Measurements from ENCODE around the gene SLC35F4.

The SLC35F4 gene

DNA sequence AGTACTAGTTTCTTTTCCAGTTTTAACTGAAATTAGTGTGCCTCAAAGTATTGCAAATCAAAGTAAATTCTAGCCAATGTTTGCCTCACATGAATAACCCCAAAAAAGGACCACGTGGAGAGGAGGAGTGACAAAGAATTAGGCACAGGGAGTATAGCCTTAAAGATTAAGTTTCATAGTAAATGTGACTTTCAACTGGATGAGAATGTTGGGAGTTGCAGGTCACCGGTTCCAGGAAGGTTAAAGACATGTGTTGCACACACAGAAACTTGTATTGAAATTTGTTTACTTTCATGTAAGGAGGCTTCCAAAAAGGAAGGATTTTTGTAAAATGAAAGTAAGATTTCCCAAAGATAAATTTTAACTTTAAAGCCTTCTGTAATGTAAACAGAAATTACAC is 283.1 kb downstream of the SLC35F4 start:
- DNase-seq (ENCODE audit: low read depth), result no peak
- no peak overlapping the region for H3K4me3 ChIP-seq (ENCODE audit: control insufficient read depth, low read depth, low read length)
- TF ChIP-seq, protein P1, sequence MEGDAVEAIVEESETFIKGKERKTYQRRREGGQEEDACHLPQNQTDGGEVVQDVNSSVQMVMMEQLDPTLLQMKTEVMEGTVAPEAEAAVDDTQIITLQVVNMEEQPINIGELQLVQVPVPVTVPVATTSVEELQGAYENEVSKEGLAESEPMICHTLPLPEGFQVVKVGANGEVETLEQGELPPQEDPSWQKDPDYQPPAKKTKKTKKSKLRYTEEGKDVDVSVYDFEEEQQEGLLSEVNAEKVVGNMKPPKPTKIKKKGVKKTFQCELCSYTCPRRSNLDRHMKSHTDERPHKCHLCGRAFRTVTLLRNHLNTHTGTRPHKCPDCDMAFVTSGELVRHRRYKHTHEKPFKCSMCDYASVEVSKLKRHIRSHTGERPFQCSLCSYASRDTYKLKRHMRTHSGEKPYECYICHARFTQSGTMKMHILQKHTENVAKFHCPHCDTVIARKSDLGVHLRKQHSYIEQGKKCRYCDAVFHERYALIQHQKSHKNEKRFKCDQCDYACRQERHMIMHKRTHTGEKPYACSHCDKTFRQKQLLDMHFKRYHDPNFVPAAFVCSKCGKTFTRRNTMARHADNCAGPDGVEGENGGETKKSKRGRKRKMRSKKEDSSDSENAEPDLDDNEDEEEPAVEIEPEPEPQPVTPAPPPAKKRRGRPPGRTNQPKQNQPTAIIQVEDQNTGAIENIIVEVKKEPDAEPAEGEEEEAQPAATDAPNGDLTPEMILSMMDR (IDR thresholded peaks at IDR 0.05; ENCODE audit: control insufficient read depth, insufficient read depth, low read depth, low read length, missing control alignments), result no peak

DNA sequence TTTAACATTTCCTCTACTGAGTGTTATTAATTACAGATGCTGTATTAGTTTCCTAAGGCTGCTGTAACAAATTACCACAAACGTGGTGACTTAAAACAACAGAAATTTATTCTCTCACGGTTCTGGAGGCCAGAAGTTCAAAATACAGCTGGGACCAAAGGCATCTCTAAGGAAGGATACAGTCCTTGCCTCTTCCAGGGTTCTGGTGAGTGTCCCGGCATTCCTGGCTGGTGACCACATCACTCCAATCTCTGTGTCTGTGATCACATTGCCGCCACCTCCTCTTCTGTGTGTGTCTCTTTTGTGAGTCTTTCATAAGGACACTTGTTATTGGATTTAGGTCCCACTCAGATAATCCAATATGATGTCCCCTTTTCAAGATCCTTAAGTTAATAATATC is 287.1 kb downstream of the SLC35F4 start:
- TF ChIP-seq, protein P1 (IDR thresholded peaks at IDR 0.05; ENCODE audit: control insufficient read depth, insufficient read depth, low read depth, low read length, missing control alignments), result no peak
- H3K4me3 ChIP-seq (ENCODE audit: control insufficient read depth, low read depth, low read length), result no peak overlapping the region
- no peak for DNase-seq (ENCODE audit: low read depth)

DNA sequence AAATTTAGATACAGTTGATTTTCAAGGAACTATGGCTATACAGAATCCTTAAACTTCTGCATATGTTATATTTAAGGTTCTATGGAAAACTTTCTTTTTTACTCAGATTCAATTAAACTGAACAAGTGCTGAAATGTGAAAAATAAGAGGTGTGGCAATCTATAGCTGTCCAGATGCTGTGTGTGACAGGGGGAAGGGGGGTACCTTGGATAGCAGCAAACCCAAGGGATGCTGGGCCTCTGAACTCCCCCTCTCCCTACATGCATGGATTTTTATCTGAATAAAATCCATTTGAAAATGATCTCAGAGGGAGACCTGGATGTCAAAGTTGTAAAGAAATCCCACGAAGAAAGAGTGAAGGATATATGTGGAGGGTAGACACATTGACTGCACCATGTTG is 289.4 kb downstream of the SLC35F4 start:
- TF ChIP-seq, protein P1 (IDR thresholded peaks at IDR 0.05; ENCODE audit: control insufficient read depth, insufficient read depth, low read depth, low read length, missing control alignments), result no peak
- no peak for DNase-seq (ENCODE audit: low read depth)
- no peak overlapping the region for H3K4me3 ChIP-seq (ENCODE audit: control insufficient read depth, low read depth, low read length)

DNA sequence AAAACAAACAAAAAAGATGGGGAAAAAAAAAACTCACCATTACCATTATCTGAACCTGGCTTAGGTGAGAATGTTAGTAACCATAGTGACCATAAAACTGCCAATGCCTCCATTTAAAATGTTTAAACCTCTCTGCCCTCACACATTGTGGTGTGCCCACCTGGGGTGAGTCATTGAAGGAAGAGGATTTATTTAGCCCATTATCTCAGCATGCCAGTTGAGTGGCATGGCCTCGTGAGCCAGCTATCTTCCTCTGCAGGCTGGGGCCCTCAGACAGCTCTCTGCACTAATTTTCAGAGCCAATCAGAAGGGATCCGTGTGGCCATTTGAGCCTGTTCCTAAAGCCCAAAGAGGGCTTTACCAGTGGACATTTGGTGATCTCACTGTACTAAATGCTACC is 290.4 kb downstream of the SLC35F4 start:
- no peak for DNase-seq (ENCODE audit: low read depth)
- TF ChIP-seq, protein P1 (IDR thresholded peaks at IDR 0.05; ENCODE audit: control insufficient read depth, insufficient read depth, low read depth, low read length, missing control alignments), result no peak

DNA sequence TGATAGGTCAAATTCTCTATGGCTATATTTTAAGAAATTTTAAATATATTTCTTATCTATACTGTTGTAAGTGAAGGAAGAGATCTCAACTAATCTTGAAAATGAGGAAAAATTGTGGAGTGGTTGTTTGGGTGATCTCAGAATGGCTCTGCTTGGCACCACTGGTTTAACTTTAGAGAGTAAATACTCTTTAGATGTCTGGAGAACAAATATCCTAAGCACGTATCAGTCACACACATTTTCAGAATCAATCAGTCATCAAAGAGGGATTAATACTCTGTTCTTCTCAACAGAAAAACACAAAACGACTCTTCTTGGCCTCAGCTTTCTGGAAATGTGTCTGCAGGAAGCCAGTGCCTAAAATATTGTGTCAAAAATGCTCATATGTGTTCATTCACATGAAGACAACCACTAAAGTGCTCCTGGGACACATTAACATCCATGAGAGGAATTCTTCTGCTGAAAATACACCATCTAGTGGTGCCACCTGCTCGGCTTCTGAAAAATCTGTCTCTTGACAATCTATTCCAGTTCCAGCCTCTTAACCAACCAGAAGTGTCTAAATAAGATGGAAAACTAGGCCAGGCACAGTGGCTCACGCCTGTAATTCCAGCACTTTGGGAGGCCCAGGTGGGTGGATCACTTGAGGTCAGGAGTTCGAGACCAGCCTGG is 291.1 kb downstream of the SLC35F4 start:
- no peak overlapping the region for H3K4me3 ChIP-seq (ENCODE audit: control insufficient read depth, low read depth, low read length)
- DNase-seq (ENCODE audit: low read depth), result no peak
- TF ChIP-seq, protein P1 (IDR thresholded peaks at IDR 0.05; ENCODE audit: control insufficient read depth, insufficient read depth, low read depth, low read length, missing control alignments), result peak; percentile 19

More for the DNA sequence above, 290.4 kb downstream of the SLC35F4 start:
- H3K4me3 ChIP-seq (ENCODE audit: control insufficient read depth, low read depth, low read length), result no peak overlapping the region

DNA sequence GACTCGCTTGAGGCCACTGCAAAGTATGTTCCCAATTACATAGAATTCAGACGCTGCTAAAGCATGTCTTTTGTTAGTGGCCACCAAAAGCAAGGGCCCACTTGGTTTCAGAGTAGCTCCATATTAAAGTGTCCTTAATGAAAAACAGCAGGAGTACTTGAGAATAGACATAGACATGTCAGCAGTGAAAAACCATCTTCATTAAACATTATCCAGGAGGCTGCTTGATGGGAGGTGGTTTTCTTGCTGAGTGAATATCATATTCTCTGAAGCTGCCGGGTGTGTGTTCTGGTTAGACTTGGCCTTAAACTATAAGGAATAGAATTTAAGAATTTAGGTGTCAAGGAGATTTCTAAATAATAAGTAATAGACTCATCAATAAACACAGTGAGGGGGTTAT is 292.7 kb downstream of the SLC35F4 start:
- TF ChIP-seq, protein P1 (IDR thresholded peaks at IDR 0.05; ENCODE audit: control insufficient read depth, insufficient read depth, low read depth, low read length, missing control alignments), result no peak
- no peak overlapping the region for H3K4me3 ChIP-seq (ENCODE audit: control insufficient read depth, low read depth, low read length)
- no peak for DNase-seq (ENCODE audit: low read depth)

Measured in AG09309 (cell line).